ENCODE data around the gene FCHSD2.

FCHSD2 gene

GRCh38 chr11:73147771-73148681, 5.9 kb upstream of the FCHSD2 start:
- H3K79me2 ChIP-seq (ENCODE audit: insufficient read depth, low read length): no peaks in the 10 kb centered on the region
- no peaks in the 10 kb centered on the region for H3K9me3 ChIP-seq (ENCODE audit: insufficient read depth, low read length, severe bottlenecking)
- H3K27me3 ChIP-seq (ENCODE audit: insufficient read depth, low read length, poor library complexity): no peaks in the 10 kb centered on the region
- ATAC-seq (ENCODE audit: insufficient read depth, low read depth) (no peak), DNase-seq (no peak)
- no peak overlapping the region for H3K4me3 ChIP-seq (ENCODE audit: low read depth in 1 of 2, low read length in 2 of 2)
- no peak overlapping the region for H3K4me2 ChIP-seq (ENCODE audit: insufficient read depth, low read length)
- no peak overlapping the region for H3K27ac ChIP-seq (ENCODE audit: low read length)
- H3K36me3 ChIP-seq (ENCODE audit: insufficient read depth, low read length): no peaks in the 10 kb centered on the region
- no peaks in the 10 kb centered on the region for H4K20me1 ChIP-seq (ENCODE audit: insufficient read depth, low read length)
- no peak overlapping the region for H2AFZ ChIP-seq (ENCODE audit: low read depth, low read length)
- peaks cover 11% of the 10 kb centered on the region for H3K4me1 ChIP-seq (ENCODE audit: insufficient read depth, low read length)
- TF ChIP-seq CTCF (IDR thresholded peaks at IDR 0.05; ENCODE audit: borderline replicate concordance, extremely low read depth, low read length, poor library complexity, severe bottlenecking) (no peak), EZH2 (IDR thresholded peaks at IDR 0.05; ENCODE audit: borderline replicate concordance, low read depth, low read length, severe bottlenecking) (no peak)
- no peak overlapping the region for H3K9ac ChIP-seq (ENCODE audit: low read depth, low read length)

- Histone ChIP-seq H2AFZ (ENCODE audit: low read depth, low read length) (no peak overlapping the region), H3K4me3 (ENCODE audit: low read depth in 1 of 2, low read length in 2 of 2) (no peak overlapping the region), H3K9ac (ENCODE audit: low read depth, low read length) (no peak overlapping the region), H3K9me3 (ENCODE audit: insufficient read depth, low read length, severe bottlenecking) (no peaks in the 10 kb centered on the region), H4K20me1 (ENCODE audit: insufficient read depth, low read length) (peaks cover 1% of the 10 kb centered on the region; the same call in 1 of the 2 replicates), H3K4me2 (ENCODE audit: insufficient read depth, low read length) (no peak overlapping the region), H3K4me1 (ENCODE audit: insufficient read depth, low read length) (peaks cover 14% of the 10 kb centered on the region), H3K36me3 (ENCODE audit: insufficient read depth, low read length) (no peaks in the 10 kb centered on the region; the same call in 1 of the 2 replicates), H3K79me2 (ENCODE audit: insufficient read depth, low read length) (peaks cover 8% of the 10 kb centered on the region), H3K27me3 (ENCODE audit: insufficient read depth, low read length, poor library complexity) (no peaks in the 10 kb centered on the region), H3K27ac (ENCODE audit: low read length) (no peak overlapping the region)
- no peak for ATAC-seq (ENCODE audit: insufficient read depth, low read depth)
- no peak for DNase-seq
- TF ChIP-seq EZH2 (IDR thresholded peaks at IDR 0.05; ENCODE audit: borderline replicate concordance, low read depth, low read length, severe bottlenecking): no peak
- no peak for TF ChIP-seq CTCF (IDR thresholded peaks at IDR 0.05; ENCODE audit: borderline replicate concordance, extremely low read depth, low read length, poor library complexity, severe bottlenecking)
These were observed 4.0 kb upstream of the FCHSD2 start for GRCh38 chr11:73145986-73146575.

GRCh38 chr11:73143126-73143838, 1.2 kb upstream of the FCHSD2 start:
- Histone ChIP-seq H3K36me3 (ENCODE audit: insufficient read depth, low read length) (peaks cover 7% of the 10 kb centered on the region), H3K79me2 (ENCODE audit: insufficient read depth, low read length) (peaks cover 35% of the 10 kb centered on the region), H3K27ac (ENCODE audit: low read length) (peak overlapping the region; percentile 97), H3K9me3 (ENCODE audit: insufficient read depth, low read length, severe bottlenecking) (no peaks in the 10 kb centered on the region), H3K9ac (ENCODE audit: low read depth, low read length) (peak overlapping the region; percentile 74), H2AFZ (ENCODE audit: low read depth, low read length) (peak overlapping the region; percentile 87), H3K27me3 (ENCODE audit: insufficient read depth, low read length, poor library complexity) (no peaks in the 10 kb centered on the region), H3K4me3 (ENCODE audit: low read depth in 1 of 2, low read length in 2 of 2) (peak overlapping the region; percentile 11 to 70; a peak in 3 of 4 replicates), H4K20me1 (ENCODE audit: insufficient read depth, low read length) (peaks cover 9% of the 10 kb centered on the region; the same call in 1 of the 2 replicates), H3K4me2 (ENCODE audit: insufficient read depth, low read length) (peak overlapping the region; percentile 89), H3K4me1 (ENCODE audit: insufficient read depth, low read length) (peaks cover 36% of the 10 kb centered on the region)
- peak; percentile 35 for ATAC-seq (ENCODE audit: insufficient read depth, low read depth)
- no peak for DNase-seq
- TF ChIP-seq CTCF (IDR thresholded peaks at IDR 0.05; ENCODE audit: borderline replicate concordance, extremely low read depth, low read length, poor library complexity, severe bottlenecking): peak; percentile 2
- no peak for TF ChIP-seq EZH2 (IDR thresholded peaks at IDR 0.05; ENCODE audit: borderline replicate concordance, low read depth, low read length, severe bottlenecking)

All from DND-41 (cell line).